GM19023 (cell line): ENCODE data around the gene PLXNB1.
"Not testable (repeated sequence)": the region's sequence is repeated elsewhere in the genome, so short reads cannot be mapped to it uniquely, and the experiment has no call there.

Experiments used
- ATAC-seq: cut with Tn5 transposase; IDR thresholded peaks from one replicate; pipeline ENCODE4 v1.9.1; 2021; ENCODE audit warnings: mild to moderate bottlenecking, moderate library complexity; ENCODE audit not compliant: unreplicated experiment

PLXNB1 gene

DNA sequence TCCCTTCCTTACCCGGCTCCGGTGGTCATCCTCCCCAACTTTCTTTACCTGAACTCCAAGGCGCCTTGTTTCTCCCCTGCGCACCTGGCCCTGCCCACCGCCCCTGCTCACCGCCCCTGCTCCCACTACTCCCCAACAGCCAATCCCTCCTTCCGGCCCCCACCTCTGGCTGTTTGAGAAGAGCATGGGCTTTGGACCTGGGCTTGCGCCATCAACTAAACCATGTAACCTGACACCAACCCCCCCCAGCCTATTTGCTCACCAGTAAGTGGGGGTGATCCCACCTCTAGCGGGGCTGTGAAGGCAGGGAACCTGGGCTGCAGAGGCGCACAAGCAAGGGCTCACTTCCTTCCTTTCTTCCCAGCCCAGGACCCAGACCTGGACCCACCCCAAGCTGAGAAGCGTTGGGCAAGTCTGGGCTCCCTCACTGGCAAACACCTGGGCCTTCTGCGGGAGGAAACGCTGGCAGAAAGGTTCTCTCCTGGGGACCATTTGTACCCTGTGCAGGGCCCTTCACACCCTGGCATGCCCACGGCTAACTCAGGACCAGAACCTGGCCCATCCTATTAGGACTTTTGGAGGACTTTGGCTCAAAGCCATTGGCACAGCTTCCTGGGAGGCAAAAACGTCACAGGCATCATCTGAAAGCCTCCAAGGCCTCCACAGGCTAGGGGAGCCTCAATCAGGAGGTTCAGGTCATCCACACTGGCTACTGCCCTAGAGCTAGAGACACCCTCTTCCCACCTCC is at the start of gene PLXNB1:
Gene PLXNB1, minus strand, starts transcription at position 127 of the 748 bp plus-strand sequence. CDS start 5,475 bp downstream, outside the sequence.
- ATAC-seq = peak; percentile 8

DNA sequence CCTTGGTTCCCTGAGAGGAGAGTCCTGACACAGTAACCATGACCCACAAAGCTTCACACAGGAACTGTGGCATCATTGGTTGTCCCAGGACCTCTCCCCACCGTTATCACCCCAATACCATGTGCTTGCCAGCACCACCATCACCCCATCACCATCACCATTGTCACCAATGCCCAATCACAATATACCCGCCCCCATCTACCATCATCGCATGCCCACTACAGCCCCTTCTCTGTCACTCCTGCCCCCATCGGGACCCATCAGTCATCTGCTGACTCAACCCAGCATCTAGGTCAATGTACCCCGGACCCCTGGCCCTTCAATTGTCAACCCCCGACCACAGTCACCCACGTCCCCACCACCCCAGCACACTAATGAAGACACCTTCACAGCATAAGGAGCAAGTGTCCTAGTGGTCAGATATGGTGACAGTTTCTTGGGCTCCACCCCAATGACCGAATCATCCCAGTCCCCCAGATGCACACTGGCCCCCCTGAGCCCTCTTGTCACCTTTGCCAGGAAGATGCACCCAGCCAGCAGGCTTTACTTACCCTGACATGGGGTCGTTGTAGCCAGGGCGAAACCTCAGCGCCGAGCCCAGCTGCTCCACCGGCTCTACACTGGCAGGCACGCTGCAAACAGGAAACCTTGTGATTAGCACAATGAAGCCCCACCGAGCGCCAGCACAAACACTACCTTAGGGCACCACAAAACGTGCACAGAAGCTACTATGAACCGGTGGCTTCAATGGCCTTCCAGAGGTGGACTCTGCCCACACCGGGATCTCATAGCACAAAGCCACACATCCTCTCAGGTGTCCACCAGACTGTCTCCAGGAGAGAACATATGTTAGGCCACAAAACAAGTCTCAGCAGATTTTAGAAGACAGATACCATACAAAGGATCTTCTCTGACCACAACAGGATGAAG is 49.0 kb upstream of the PLXNB1 start:
- ATAC-seq = no peak

- ATAC-seq = no peak
Measured at GRCh38 chr3:48477959-48478520, 48.2 kb upstream of the PLXNB1 start.

GRCh38 chr3:48476426-48477053 is 46.7 kb upstream of the PLXNB1 start:
- ATAC-seq = no peak

DNA sequence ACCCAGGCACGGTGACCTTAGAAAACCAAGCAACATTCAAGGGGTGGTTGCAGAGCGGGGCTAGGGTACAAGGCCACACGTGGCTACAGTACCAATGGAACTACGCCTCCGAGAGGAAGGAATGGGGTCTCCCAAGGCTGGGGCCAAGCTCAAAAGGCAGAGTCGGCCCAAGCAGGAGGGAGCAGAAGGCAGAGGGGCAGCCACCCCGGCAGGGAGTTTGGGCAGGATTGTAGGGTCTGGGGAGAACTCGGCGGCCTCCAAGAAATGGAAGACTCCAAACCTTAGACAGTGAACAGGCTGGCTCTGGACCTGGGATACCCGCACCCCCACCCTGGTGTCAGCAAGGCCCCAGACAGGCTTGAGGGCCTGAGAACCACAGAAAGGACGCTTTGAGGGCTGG is 45.3 kb upstream of the PLXNB1 start:
- ATAC-seq = no peak

DNA sequence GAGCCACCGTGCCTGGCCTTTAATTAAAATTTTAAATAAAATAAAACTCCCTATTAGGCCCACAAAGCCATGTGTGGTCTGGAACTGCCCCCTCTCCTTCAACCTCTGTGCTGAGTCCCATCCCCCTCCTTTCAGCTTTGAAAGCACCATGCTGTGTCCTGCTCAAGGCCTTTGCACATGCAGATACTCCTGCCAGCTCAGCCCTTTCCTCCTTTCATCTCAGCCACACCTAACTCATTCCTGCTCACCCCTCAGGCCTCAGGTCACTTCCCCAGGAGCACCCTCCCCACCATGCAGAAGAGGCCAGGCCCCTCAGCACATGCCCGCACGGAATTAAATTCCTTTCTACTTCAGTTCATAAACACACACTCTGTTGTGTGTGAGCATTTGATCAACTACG is 44.7 kb upstream of the PLXNB1 start:
- ATAC-seq = no peak

DNA sequence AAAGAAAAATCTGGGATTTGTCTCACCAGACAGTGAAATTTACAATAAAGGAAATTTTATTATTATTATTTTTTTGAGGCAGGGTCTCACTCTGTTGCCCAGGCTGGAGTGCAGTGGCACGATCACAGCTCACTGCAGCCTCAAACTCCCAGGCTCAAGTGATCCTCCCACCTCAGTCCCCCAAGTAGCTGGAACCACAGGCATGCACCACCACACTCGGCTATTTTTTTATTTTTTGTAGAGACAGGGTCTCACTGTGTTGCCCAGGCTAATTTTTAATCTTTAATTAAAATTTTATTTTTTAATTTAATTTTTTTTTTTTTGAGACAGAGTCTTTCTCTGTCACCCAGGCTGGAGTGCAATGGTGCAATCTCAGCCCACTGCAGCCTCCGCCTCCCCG is 44.1 kb upstream of the PLXNB1 start:
- not testable (repeated sequence) for ATAC-seq

- no peak for ATAC-seq
Measured at GRCh38 chr3:48473617-48473952, 43.7 kb upstream of the PLXNB1 start.

DNA sequence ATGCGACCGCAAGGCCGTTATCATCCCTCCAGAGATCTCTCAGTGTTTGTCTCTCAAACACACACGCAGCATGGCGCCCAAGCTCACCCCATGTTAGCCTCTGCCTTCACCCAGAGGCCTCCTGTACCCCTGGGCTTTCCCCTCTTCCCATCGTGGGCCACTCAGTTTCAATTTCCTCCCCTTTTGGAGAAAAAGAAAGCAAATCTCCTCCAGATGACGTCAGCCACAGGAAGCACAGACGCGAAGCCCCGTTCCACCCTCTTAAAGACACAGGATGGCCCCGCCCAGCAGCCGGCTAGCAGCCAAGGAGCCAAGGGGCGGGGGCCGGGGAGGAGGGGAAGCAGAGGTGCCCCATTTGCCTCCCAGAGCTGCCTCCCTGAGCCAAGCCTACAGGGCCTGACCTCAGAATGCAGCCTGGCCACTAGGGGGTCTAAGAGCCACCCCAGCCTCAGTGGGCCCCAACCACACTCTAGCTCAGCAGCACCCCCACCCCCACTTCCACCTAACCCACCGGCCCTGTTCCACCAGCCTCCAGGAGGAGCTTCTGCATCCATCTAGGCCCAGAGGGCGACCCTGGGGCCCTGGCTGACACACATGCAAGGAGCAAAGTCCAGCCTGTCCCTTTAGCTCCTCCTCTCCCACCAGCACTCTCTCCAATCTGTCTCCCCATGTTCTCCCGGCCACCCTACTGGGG is 43.2 kb upstream of the PLXNB1 start:
- ATAC-seq = peak; percentile 78

DNA sequence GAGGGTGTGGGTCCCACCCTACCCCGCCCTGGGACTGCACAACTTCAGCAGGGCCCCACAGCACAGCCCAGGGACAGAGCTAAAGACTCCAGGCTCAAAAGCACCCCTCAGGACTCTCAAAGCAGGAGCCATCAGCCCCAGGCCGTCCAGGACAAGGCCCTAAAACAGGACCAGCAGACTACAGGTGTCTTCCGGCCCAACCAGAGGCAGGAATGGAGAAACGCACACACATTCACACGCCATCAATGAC is 42.7 kb upstream of the PLXNB1 start:
- no peak for ATAC-seq

DNA sequence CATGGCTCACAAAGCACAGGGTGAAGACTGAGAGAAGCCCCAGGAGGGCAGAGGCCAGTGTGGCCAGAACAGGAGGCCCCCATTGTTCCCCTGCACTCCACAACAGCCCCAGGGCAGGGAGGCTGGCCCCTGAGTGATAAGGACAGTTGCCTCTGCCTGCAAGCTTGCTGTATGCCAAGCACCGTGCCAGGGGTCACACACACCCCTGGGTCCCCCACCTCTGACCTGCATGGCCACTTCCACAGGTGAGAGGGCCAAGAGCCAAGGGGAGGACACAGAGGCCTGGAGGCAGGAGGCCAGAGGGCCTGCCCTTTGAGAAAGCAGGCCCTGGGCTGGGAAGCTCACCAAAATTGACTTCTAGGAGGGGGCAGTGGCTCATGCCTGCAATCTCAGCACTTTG is 40.4 kb upstream of the PLXNB1 start:
- ATAC-seq = no peak

- ATAC-seq = no peak
Measured at GRCh38 chr3:48469046-48469915, 39.4 kb upstream of the PLXNB1 start.

- no peak for ATAC-seq
Measured at GRCh38 chr3:48468329-48468731, 38.4 kb upstream of the PLXNB1 start.

DNA sequence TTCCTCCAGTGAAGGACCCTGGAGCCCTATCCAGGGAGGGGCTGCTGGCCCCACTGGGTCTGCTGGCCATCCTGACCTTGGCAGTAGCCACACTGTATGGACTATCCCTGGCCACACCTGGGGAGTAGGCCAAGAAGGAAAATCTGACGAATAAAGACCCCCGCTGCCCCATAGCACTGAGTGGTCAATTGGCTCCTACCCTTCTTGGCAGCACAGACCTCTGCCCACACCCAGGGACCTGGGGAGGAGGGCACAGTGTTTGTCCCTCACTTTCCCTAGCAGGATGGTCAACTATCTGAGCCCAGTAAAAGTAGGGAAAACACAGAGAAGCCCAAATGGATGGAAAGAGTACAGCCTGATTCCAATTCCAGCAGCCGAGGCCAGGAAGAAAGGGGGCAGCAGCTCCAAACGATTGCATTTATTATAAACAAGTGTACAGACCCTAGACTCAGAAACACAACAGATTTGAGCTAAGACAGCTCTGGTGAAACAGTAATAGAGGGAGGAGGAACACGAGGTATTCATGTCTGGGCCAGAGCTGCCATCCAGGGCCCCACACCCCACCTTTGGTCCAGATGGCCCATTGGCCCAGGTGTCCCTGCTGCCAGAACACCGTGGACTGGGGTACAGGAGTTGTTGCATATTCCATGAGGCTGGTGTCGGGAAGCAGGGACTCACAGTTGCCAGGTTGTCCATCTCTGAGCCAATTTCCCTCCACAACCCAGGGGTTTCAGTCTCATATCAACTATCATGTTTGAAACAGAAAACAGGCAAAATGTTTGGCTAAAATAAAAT is 37.8 kb upstream of the PLXNB1 start:
- ATAC-seq = no peak

DNA sequence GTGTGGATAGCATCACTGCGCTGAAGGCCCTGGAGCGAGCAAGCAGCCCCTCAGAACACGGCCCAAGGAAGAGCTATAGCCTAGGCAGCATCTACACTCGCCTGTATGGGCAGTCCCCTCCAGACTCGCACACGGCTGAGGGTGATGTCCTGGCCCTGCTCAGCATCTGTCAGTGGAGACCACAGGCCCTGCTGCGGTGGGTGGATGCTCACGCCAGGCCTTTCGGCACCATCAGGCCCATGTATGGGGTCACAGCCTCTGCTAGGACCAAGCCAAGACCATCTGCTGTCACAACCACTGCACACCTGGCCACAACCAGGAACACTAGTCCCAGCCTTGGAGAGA is 37.2 kb upstream of the PLXNB1 start:
- no peak for ATAC-seq

DNA sequence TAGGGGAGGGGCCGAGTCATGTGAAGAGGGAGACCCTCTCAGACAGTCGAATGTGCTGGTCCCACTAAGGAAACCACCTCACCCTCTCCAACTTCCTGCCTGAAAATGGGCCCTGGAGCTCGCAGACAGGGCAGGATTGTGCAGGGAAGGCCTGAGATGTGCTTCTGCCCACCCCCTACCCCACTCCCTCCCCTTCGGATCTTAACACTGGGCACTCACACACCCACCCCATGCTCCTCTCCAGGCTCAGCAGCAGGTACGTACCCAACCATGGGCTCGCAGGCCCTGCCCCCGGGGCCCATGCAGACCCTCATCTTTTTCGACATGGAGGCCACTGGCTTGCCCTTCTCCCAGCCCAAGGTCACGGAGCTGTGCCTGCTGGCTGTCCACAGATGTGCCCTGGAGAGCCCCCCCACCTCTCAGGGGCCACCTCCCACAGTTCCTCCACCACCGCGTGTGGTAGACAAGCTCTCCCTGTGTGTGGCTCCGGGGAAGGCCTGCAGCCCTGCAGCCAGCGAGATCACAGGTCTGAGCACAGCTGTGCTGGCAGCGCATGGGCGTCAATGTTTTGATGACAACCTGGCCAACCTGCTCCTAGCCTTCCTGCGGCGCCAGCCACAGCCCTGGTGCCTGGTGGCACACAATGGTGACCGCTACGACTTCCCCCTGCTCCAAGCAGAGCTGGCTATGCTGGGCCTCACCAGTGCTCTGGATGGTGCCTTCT is 36.7 kb upstream of the PLXNB1 start:
- peak; percentile 20 for ATAC-seq

- ATAC-seq = peak; percentile 85
Measured at GRCh38 chr3:48465531-48466378, 35.9 kb upstream of the PLXNB1 start.

GRCh38 chr3:48465237-48465530 is 35.3 kb upstream of the PLXNB1 start:
- ATAC-seq = no peak
